HCT116 (cell line): ENCODE results near the gene BDNF. TPM values are rescaled to one million over a fixed set of nuclear protein-coding genes. Genes with fewer than 3 reads are reported as not detected.

Experiments used
- ATAC-seq: fragments of 200-7000 bp; cut with Tn5 transposase; 2 replicates; pipeline ENCODE4 v1.9.1; 2020; ENCODE audit warnings: mild to moderate bottlenecking, moderate library complexity
- BruUV-seq: library from RNA; stranded (reverse); fragments of 400-500 nt; replicated peaks from 2 replicates; lab custom pipeline; 2021; lab: Mats Ljungman, UMichigan
- CTCF ChIA-PET: fragments of 300-600 bp; sonication (Branson Sonifier 250); formaldehyde crosslinking; loops from one replicate; lab custom pipeline; 2021; ENCODE audit warnings: antibody characterized with exemption; lab: Charles Lee
- POLR2A ChIA-PET: fragments of 300-600, 350-600 bp; sonication (Branson Sonifier 250); formaldehyde crosslinking; loops from one replicate; lab custom pipeline; 2021; ENCODE audit warnings: antibody characterized with exemption; lab: Charles Lee
- RAD21 ChIA-PET, 2 experiments: fragments of 300-600 bp; sonication (Branson Sonifier 250); formaldehyde crosslinking; loops; one replicate each; lab custom pipeline; 2023; ENCODE audit warnings: low total read pairs in 2 of 2; ENCODE audit not compliant: uncharacterized antibody in 2 of 2, unreplicated experiment in 2 of 2, low non-redundant PET in 1 of 2; lab: Charles Lee
- DNase-seq: peaks from one replicate; pipeline ENCODE4 v3.0.0-alpha.2; 2010; ENCODE audit warnings: low read depth, low spot score
- H2AFZ ChIP-seq: fragments of 200-600 bp; shearing (Covaris generic), sonication (generic); 2 replicates; pipeline ENCODE4 v1.6.1; 2017; ENCODE audit warnings: low read depth, mixed run types, mixed read lengths, antibody characterized with exemption, low read length; ENCODE audit not compliant: poor library complexity, severe bottlenecking
- H3K27ac ChIP-seq: 2 replicates; pipeline ENCODE4 v1.5.1; 2012; ENCODE audit warnings: low read depth, low read length
- H3K27me3 ChIP-seq: fragments of 200-600 bp; sonication (generic); 2 replicates; pipeline ENCODE4 v1.6.1; 2016; ENCODE audit warnings: mixed run types, low read length, mixed read lengths; ENCODE audit not compliant: insufficient read depth
- H3K36me3 ChIP-seq, 2 experiments: fragments of 200-500 bp in 1 of 2; fragments of 200-600 bp in 1 of 2; sonication (Bioruptor generic) in 1 of 2; sonication (generic) in 1 of 2; 2 replicates each; pipeline versions ENCODE4 v1.5.1 to v1.6.1; 2014 to 2016; ENCODE audit warnings: low read length in 2 of 2, inconsistent platforms in 1 of 2, mixed read lengths in 1 of 2, mixed run types in 1 of 2; ENCODE audit not compliant: insufficient read depth in 2 of 2, control insufficient read depth in 1 of 2
- H3K4me1 ChIP-seq, 2 experiments: fragments of 200-600 bp in 1 of 2; sonication (generic) in 1 of 2; 2 replicates each; pipeline versions ENCODE4 v1.5.1 to v1.6.1; 2012 to 2017; ENCODE audit warnings: low read length in 2 of 2, inconsistent platforms in 1 of 2, mild to moderate bottlenecking in 1 of 2, mixed read lengths in 1 of 2, mixed run types in 1 of 2, moderate library complexity in 1 of 2; ENCODE audit not compliant: insufficient read depth in 2 of 2, control insufficient read depth in 1 of 2
- H3K4me2 ChIP-seq: fragments of 200-600 bp; sonication (generic); 2 replicates; pipeline ENCODE4 v1.6.1; 2017; ENCODE audit warnings: mixed run types, low read length, mixed read lengths
- H3K4me3 ChIP-seq, 2 experiments: fragments of 200-600 bp in 1 of 2; sonication (generic) in 1 of 2; replicated peaks in 1 of 2; 2 replicates each; pipeline ENCODE4 v1.5.1; 2011 to 2016; ENCODE audit warnings: low read length in 2 of 2, control low read depth in 1 of 2, low read depth in 1 of 2, mild to moderate bottlenecking in 1 of 2, mixed read lengths in 1 of 2, mixed run types in 1 of 2
- H3K79me2 ChIP-seq: fragments of 200-600 bp; sonication (generic); 2 replicates; pipeline ENCODE4 v1.6.1; 2017; ENCODE audit warnings: mild to moderate bottlenecking, mixed run types, low read length, moderate library complexity, mixed read lengths; ENCODE audit not compliant: insufficient read depth
- H3K9ac ChIP-seq: fragments of 200-600 bp; sonication (generic); 2 replicates; pipeline ENCODE4 v1.6.1; 2016; ENCODE audit warnings: low read length, mixed read lengths
- H3K9me2 ChIP-seq: fragments of 200-600 bp; sonication (generic), shearing (Covaris generic); 2 replicates; pipeline ENCODE4 v1.6.1; 2017; ENCODE audit warnings: mixed run types, mild to moderate bottlenecking, moderate library complexity; ENCODE audit not compliant: insufficient read depth
- H3K9me3 ChIP-seq, 2 experiments: fragments of 200-500 bp in 1 of 2; fragments of 200-600 bp in 1 of 2; sonication (Bioruptor generic) in 1 of 2; sonication (generic) in 1 of 2; 2 replicates each; pipeline ENCODE4 v1.6.1; 2014 to 2017; ENCODE audit warnings: low read length in 2 of 2, mixed read lengths in 2 of 2, inconsistent platforms in 1 of 2, low read depth in 1 of 2, mild to moderate bottlenecking in 1 of 2, mixed run types in 1 of 2, moderate library complexity in 1 of 2; ENCODE audit not compliant: control insufficient read depth in 1 of 2, insufficient read depth in 1 of 2
- H4K20me1 ChIP-seq: fragments of 200-600 bp; sonication (generic), shearing (Covaris generic); 2 replicates; pipeline ENCODE4 v1.6.1; 2017; ENCODE audit warnings: mixed run types, mild to moderate bottlenecking, moderate library complexity; ENCODE audit not compliant: insufficient read depth
- CBX3 ChIP-seq: IDR thresholded peaks from 2 replicates; pipeline ENCODE4 v1.6.1; 2012; ENCODE audit warnings: low read depth
- CEBPB ChIP-seq: IDR thresholded peaks from 2 replicates; pipeline ENCODE4 v1.6.1; 2012; ENCODE audit warnings: low read depth
- EGR1 ChIP-seq: IDR thresholded peaks from 2 replicates; pipeline ENCODE4 v1.6.1; 2012; ENCODE audit warnings: low read depth
- EZH2 ChIP-seq: fragments of 200-600 bp; sonication (generic); IDR thresholded peaks from 2 replicates; pipeline ENCODE4 v1.6.1; 2017; ENCODE audit warnings: antibody characterized with exemption, mixed run types
- JUND ChIP-seq: IDR thresholded peaks from 2 replicates; pipeline ENCODE4 v1.6.1; 2012
- POLR2A ChIP-seq: IDR thresholded peaks from 2 replicates; pipeline ENCODE4 v1.7.0; 2011; ENCODE audit warnings: borderline replicate concordance; ENCODE audit not compliant: insufficient read depth, insufficient read length; ENCODE audit errors: extremely low read depth
- SIN3A ChIP-seq: IDR thresholded peaks from 2 replicates; pipeline ENCODE4 v1.6.1; 2012; ENCODE audit warnings: low read depth
- SRF ChIP-seq: IDR thresholded peaks from 2 replicates; pipeline ENCODE4 v1.6.1; 2012; ENCODE audit warnings: low read depth
- TCF7L2 ChIP-seq: IDR thresholded peaks from 2 replicates; pipeline ENCODE4 v1.7.0; 2011; ENCODE audit warnings: borderline replicate concordance, inconsistent platforms; ENCODE audit not compliant: insufficient read depth, insufficient read length; ENCODE audit errors: extremely low read depth
- ZNF274 ChIP-seq: fragments of 200-500 bp; sonication (Bioruptor generic); IDR thresholded peaks from 2 replicates; pipeline ENCODE4 v1.6.1; 2014; ENCODE audit warnings: mild to moderate bottlenecking, low read depth, low read length, inconsistent platforms
- intact Hi-C: fragments of 100-400 bp; cut with micrococcal nuclease; formaldehyde crosslinking; loops from 2 replicates; pipeline ENCODE4 v1.10.0; 2022
- total RNA-seq: library from RNA; stranded (reverse); gene quantifications from one replicate; pipeline ENCODE4 v1.2.1, GENCODE V29; 2021; ENCODE audit not compliant: unreplicated experiment
- TF ChIP-seq, protein P1 (sequence below): IDR thresholded peaks from 2 replicates; pipeline ENCODE4 v1.6.1; 2012
- TF ChIP-seq, protein P2 (sequence below): IDR thresholded peaks from 2 replicates; pipeline ENCODE4 v1.6.1; 2012; ENCODE audit warnings: low read depth
- TF ChIP-seq, protein P3 (sequence below): IDR thresholded peaks from 2 replicates; pipeline ENCODE4 v1.6.1; 2012

The BDNF gene
- total RNA-seq, 1 experiment from 2014 or later, result 22.0 TPM

DNA sequence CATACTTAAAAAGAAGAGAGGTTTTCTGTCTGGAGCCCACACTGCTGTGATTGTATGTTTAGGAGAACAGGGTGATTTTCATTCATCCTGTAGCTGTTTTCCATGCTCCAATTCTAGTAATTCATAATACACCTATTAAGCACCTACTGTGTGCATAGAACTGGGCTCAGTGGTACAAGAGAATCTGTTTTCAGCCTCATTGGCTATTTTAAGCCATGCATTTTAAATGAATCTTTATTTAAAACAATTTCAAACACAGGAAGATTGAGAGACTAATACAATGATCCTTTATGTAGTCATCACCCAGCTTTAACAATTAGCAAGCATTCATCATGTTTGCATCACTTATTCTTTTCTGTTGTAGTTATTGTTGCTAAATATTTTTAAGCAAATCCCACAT, 86.2 kb downstream of the BDNF start:
- Histone ChIP-seq H3K36me3 (no peaks in the 10 kb centered on the region), H3K4me3 (no peak overlapping the region), H3K4me1 (peaks cover 0 to 5% of the 10 kb centered on the region in 2 experiments; a peak in 1 of 4 replicates), H3K79me2 (no peaks in the 10 kb centered on the region), H2AFZ (no peak overlapping the region), H3K9me2 (no peaks in the 10 kb centered on the region), H3K27me3 (no peaks in the 10 kb centered on the region), H3K9ac (no peak overlapping the region), H3K9me3 (no peaks in the 10 kb centered on the region), H3K27ac (no peak overlapping the region), H3K4me2 (no peak overlapping the region), H4K20me1 (no peaks in the 10 kb centered on the region)
- ChIA-PET RAD21 (no interaction called here), CTCF (no interaction called here), POLR2A (no interaction called here)
- no TSS peak for BruUV-seq
- DNase-seq (no peak), ATAC-seq (no peak)
- TF ChIP-seq, protein P1, sequence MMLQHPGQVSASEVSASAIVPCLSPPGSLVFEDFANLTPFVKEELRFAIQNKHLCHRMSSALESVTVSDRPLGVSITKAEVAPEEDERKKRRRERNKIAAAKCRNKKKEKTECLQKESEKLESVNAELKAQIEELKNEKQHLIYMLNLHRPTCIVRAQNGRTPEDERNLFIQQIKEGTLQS, result no peak
- TF ChIP-seq POLR2A (no peak), JUND (no peak), SRF (no peak), CEBPB (no peak), CBX3 (no peak), TCF7L2 (no peak), EGR1 (no peak), SIN3A (no peak), EZH2 (no peak), ZNF274 (no peak)
- TF ChIP-seq, protein P2, sequence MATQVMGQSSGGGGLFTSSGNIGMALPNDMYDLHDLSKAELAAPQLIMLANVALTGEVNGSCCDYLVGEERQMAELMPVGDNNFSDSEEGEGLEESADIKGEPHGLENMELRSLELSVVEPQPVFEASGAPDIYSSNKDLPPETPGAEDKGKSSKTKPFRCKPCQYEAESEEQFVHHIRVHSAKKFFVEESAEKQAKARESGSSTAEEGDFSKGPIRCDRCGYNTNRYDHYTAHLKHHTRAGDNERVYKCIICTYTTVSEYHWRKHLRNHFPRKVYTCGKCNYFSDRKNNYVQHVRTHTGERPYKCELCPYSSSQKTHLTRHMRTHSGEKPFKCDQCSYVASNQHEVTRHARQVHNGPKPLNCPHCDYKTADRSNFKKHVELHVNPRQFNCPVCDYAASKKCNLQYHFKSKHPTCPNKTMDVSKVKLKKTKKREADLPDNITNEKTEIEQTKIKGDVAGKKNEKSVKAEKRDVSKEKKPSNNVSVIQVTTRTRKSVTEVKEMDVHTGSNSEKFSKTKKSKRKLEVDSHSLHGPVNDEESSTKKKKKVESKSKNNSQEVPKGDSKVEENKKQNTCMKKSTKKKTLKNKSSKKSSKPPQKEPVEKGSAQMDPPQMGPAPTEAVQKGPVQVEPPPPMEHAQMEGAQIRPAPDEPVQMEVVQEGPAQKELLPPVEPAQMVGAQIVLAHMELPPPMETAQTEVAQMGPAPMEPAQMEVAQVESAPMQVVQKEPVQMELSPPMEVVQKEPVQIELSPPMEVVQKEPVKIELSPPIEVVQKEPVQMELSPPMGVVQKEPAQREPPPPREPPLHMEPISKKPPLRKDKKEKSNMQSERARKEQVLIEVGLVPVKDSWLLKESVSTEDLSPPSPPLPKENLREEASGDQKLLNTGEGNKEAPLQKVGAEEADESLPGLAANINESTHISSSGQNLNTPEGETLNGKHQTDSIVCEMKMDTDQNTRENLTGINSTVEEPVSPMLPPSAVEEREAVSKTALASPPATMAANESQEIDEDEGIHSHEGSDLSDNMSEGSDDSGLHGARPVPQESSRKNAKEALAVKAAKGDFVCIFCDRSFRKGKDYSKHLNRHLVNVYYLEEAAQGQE, result no peak
- TF ChIP-seq, protein P3, sequence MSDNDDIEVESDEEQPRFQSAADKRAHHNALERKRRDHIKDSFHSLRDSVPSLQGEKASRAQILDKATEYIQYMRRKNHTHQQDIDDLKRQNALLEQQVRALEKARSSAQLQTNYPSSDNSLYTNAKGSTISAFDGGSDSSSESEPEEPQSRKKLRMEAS, result no peak
- intact Hi-C loops, result no loop called here
